ENCODE measurements around the gene FAXDC2.

Gene FAXDC2

GRCh38 chr5:154811239-154811638 is 39.2 kb downstream of the FAXDC2 start:
- no peak overlapping the region for H3K27ac ChIP-seq
- DNase-seq (ENCODE audit: low read depth, low spot score): no peak

GRCh38 chr5:154806176-154806575 is 44.2 kb downstream of the FAXDC2 start:
- DNase-seq (ENCODE audit: low read depth, low spot score): no peak
- H3K27ac ChIP-seq: no peak overlapping the region

- no peak overlapping the region for H3K27ac ChIP-seq
- DNase-seq (ENCODE audit: low read depth, low spot score): no peak
Measured at GRCh38 chr5:154802050-154802449, 48.4 kb downstream of the FAXDC2 start.

- H3K27ac ChIP-seq: no peak overlapping the region
Measured at GRCh38 chr5:154801083-154801482, 49.3 kb downstream of the FAXDC2 start.

GRCh38 chr5:154800582-154800981 is 49.8 kb downstream of the FAXDC2 start:
- no peak overlapping the region for H3K27ac ChIP-seq

More at GRCh38 chr5:154801083-154801482, 49.3 kb downstream of the FAXDC2 start:
- no peak for DNase-seq (ENCODE audit: low read depth, low spot score)

GRCh38 chr5:154797762-154798161 is 52.6 kb downstream of the FAXDC2 start:
- no peak for DNase-seq (ENCODE audit: low read depth, low spot score)
- H3K27ac ChIP-seq: no peak overlapping the region

More at GRCh38 chr5:154800582-154800981, 49.8 kb downstream of the FAXDC2 start:
- DNase-seq (ENCODE audit: low read depth, low spot score): no peak

- no peak for DNase-seq (ENCODE audit: low read depth, low spot score)
- H3K27ac ChIP-seq: no peak overlapping the region
Measured at GRCh38 chr5:154795235-154795596, 55.2 kb downstream of the FAXDC2 start.

- no peak for DNase-seq (ENCODE audit: low read depth, low spot score)
- no peak overlapping the region for H3K27ac ChIP-seq
Measured at GRCh38 chr5:154794525-154795234, 55.7 kb downstream of the FAXDC2 start.

GRCh38 chr5:154793599-154794524 is 56.5 kb downstream of the FAXDC2 start:
- DNase-seq (ENCODE audit: low read depth, low spot score): no peak
- H3K27ac ChIP-seq: no peak overlapping the region

- DNase-seq (ENCODE audit: low read depth, low spot score): no peak
- no peak overlapping the region for H3K27ac ChIP-seq
Measured at GRCh38 chr5:154791535-154791934, 58.9 kb downstream of the FAXDC2 start.

GRCh38 chr5:154788212-154788611 is 62.2 kb downstream of the FAXDC2 start:
- DNase-seq (ENCODE audit: low read depth, low spot score): no peak
- H3K27ac ChIP-seq: no peak overlapping the region

- H3K27ac ChIP-seq: no peak overlapping the region
Measured at GRCh38 chr5:154786414-154786813, 64.0 kb downstream of the FAXDC2 start.

GRCh38 chr5:154784856-154785255 is 65.5 kb downstream of the FAXDC2 start:
- no peak overlapping the region for H3K27ac ChIP-seq
- no peak for DNase-seq (ENCODE audit: low read depth, low spot score)

More at GRCh38 chr5:154786414-154786813, 64.0 kb downstream of the FAXDC2 start:
- no peak for DNase-seq (ENCODE audit: low read depth, low spot score)

GRCh38 chr5:154783774-154784460 is 66.5 kb downstream of the FAXDC2 start:
- H3K27ac ChIP-seq: no peak overlapping the region
- DNase-seq (ENCODE audit: low read depth, low spot score): no peak

- no peak overlapping the region for H3K27ac ChIP-seq
- no peak for DNase-seq (ENCODE audit: low read depth, low spot score)
Measured at GRCh38 chr5:154782812-154783592, 67.4 kb downstream of the FAXDC2 start.

- no peak overlapping the region for H3K27ac ChIP-seq
- DNase-seq (ENCODE audit: low read depth, low spot score): no peak
Measured at GRCh38 chr5:154782326-154782725, 68.1 kb downstream of the FAXDC2 start.

GRCh38 chr5:154780128-154780527 is 70.3 kb downstream of the FAXDC2 start:
- no peak for DNase-seq (ENCODE audit: low read depth, low spot score)
- H3K27ac ChIP-seq: no peak overlapping the region

GRCh38 chr5:154779105-154779504 is 71.3 kb downstream of the FAXDC2 start:
- peak overlapping the region; percentile 35 for H3K27ac ChIP-seq

GRCh38 chr5:154778534-154778933 is 71.9 kb downstream of the FAXDC2 start:
- H3K27ac ChIP-seq: peak overlapping the region; percentile 35
- DNase-seq (ENCODE audit: low read depth, low spot score): no peak

More at GRCh38 chr5:154779105-154779504, 71.3 kb downstream of the FAXDC2 start:
- peak; percentile 60 for DNase-seq (ENCODE audit: low read depth, low spot score)

GRCh38 chr5:154776167-154776566 is 74.2 kb downstream of the FAXDC2 start:
- H3K27ac ChIP-seq: no peak overlapping the region
- no peak for DNase-seq (ENCODE audit: low read depth, low spot score)

Measured in epithelial cell of prostate (primary cell).